B cell (primary cell): ENCODE measurements around the gene MAP7.

Experiments used
- CTCF ChIP-seq: fragments of 200-600 bp; IDR thresholded peaks from one replicate; pipeline ENCODE4 v1.8.0; 2022; ENCODE audit warnings: antibody characterized with exemption, mild to moderate bottlenecking
- EZH2 ChIP-seq: IDR thresholded peaks from 2 replicates; pipeline ENCODE4 v1.6.1; 2012; ENCODE audit warnings: borderline replicate concordance, low read depth, mild to moderate bottlenecking, moderate library complexity, low read length; ENCODE audit not compliant: insufficient read depth, poor library complexity, severe bottlenecking

- no peak for TF ChIP-seq CTCF
- TF ChIP-seq EZH2, result no peak
These were observed 49.1 kb downstream of the MAP7 start for GRCh38 chr6:136501096-136501495.
